NOMO-1 (cell line): Measurements from ENCODE around the gene KIZ.
A peak's percentile ranks its signal among the peaks of the same experiment; 100 is the strongest.

ENCODE experiments used
- DNase-seq, 2 experiments: peaks; one replicate each; lab custom pipeline; 2025; ENCODE audit not compliant: unreplicated experiment in 2 of 2; lab: John Stamatoyannopoulos, UW

Gene KIZ

GRCh38 chr20:21173485-21173884 lies 47.6 kb downstream of the KIZ start:
- no peak for DNase-seq

GRCh38 chr20:21174516-21175239 lies 48.8 kb downstream of the KIZ start:
- DNase-seq: no peak

GRCh38 chr20:21175433-21175832 lies 49.6 kb downstream of the KIZ start:
- DNase-seq: no peak

- DNase-seq: no peak
Observed at GRCh38 chr20:21177767-21178166, 51.9 kb downstream of the KIZ start.

- DNase-seq: no peak
Observed at GRCh38 chr20:21179757-21180156, 53.9 kb downstream of the KIZ start.

- no peak for DNase-seq
Observed at GRCh38 chr20:21180248-21180647, 54.4 kb downstream of the KIZ start.

- DNase-seq: no peak
Observed at GRCh38 chr20:21181028-21181427, 55.1 kb downstream of the KIZ start.

- peak; percentile 31 to 80 for DNase-seq
Observed at GRCh38 chr20:21182832-21183563, 57.1 kb downstream of the KIZ start.

GRCh38 chr20:21183722-21184121 lies 57.8 kb downstream of the KIZ start:
- no peak for DNase-seq

GRCh38 chr20:21184819-21185218 lies 58.9 kb downstream of the KIZ start:
- no peak for DNase-seq

GRCh38 chr20:21185849-21186248 lies 60.0 kb downstream of the KIZ start:
- DNase-seq: no peak

- DNase-seq: no peak
Observed at GRCh38 chr20:21189761-21190523, 64.1 kb downstream of the KIZ start.

GRCh38 chr20:21190869-21191268 lies 65.0 kb downstream of the KIZ start:
- DNase-seq: no peak

GRCh38 chr20:21191839-21192238 lies 66.0 kb downstream of the KIZ start:
- no peak for DNase-seq

- no peak for DNase-seq
Observed at GRCh38 chr20:21202259-21202658, 76.4 kb downstream of the KIZ start.

- DNase-seq: no peak
Observed at GRCh38 chr20:21203088-21203656, 77.3 kb downstream of the KIZ start.

GRCh38 chr20:21206584-21206983 lies 80.7 kb downstream of the KIZ start:
- DNase-seq: no peak

- DNase-seq: no peak
Observed at GRCh38 chr20:21208999-21209398, 83.1 kb downstream of the KIZ start.

GRCh38 chr20:21209668-21210067 lies 83.8 kb downstream of the KIZ start:
- DNase-seq: no peak

GRCh38 chr20:21213691-21214090 lies 87.8 kb downstream of the KIZ start:
- DNase-seq: no peak

- no peak for DNase-seq
Observed at GRCh38 chr20:21214431-21214830, 88.5 kb downstream of the KIZ start.
